Measurements from ENCODE around the gene ATP2B2. TPM values are rescaled to one million over a fixed set of nuclear protein-coding genes. Genes with fewer than 3 reads are reported as not detected.

The ATP2B2 gene
- total RNA-seq, 1 donor from 2014 or later, result 0.24 TPM

DNA sequence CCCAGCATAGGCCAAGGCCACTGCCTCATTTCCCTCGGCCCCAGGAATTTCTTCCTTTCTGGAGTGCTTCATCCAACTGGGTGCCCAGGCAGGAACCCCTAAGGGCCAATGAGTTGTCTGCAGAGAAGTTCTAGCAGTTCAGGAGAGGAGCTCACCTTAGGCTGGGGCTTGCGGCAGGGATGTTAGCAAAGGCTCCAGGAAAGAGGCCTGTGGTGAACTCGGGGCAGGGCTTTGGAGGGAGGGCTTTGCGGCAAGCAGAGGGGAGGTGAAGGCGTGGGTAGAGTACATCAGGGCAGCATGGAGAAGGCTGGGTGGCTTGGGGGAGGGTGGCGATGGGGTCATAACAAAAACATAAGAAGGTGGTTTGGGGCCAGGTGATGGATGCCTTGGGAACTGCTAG lies 213.7 kb downstream of the ATP2B2 start:
- no peak for ATAC-seq

GRCh38 chr3:10290481-10291176 lies 214.8 kb downstream of the ATP2B2 start:
- no peak for ATAC-seq

DNA sequence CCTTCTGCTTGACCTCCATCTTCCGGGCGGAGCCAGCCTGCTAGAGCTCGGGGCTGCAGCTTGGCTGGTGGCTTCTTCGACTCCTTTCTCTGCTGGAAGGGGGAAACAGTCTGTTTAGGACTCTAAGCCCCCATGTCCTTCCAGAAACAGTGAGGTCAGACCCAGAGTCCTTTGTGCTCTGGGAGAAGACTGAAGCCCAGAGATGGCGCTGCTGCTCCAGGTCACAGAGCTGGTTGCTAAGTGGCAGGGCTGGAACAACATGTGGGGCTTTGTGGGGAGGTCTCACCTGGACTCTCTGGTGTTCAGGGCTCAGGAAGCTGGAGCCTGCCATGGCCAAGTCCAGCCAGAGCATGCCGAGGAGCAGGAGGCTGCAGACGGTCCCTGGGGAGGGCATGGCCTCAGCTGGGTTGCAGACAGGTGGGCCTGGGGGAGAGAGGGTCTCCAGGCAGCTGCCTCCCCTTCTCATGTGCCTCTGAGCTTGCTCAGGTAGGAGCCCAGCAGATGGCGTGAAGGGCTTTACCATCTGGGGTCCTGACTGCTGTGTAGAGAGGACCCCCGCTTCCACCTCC lies 215.5 kb downstream of the ATP2B2 start:
- no peak for ATAC-seq

GRCh38 chr3:10289077-10289476 lies 216.3 kb downstream of the ATP2B2 start:
- ATAC-seq, result no peak

GRCh38 chr3:10288575-10288960 lies 216.8 kb downstream of the ATP2B2 start:
- no peak for ATAC-seq

DNA sequence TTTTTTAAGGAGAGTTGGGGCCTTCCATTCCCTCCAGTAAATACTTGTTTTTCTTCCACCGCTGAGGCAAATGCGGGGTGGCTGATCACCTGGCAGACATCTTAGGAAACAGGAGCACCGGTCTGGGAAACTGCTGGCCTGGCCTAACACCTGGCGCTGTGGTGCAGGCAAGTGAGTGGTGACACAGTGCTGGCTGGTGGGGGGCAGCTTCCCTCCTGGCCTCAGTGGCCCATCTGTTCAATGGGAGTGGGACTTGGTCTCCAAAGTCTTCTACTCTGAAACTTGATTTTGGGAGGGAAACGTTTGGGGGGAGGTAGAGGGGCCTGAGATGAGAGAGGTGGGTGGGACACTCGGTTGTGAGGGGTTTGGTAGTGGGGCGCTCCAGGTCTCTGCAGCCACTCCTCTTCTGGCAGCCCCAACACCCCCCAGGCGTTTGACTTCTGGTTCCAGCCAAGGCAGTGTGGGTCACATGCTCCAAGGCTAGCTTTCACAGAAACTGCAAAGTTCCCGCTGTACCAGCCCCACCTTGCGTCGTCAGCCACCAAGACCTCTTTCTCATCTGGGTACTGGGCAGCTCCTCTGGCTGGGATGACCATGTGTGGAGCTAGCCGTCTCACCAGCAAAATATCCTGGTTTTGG lies 217.3 kb downstream of the ATP2B2 start:
- ATAC-seq, result no peak

- peak; percentile 14 for ATAC-seq
Observed at GRCh38 chr3:10286596-10287295, 218.6 kb downstream of the ATP2B2 start.

DNA sequence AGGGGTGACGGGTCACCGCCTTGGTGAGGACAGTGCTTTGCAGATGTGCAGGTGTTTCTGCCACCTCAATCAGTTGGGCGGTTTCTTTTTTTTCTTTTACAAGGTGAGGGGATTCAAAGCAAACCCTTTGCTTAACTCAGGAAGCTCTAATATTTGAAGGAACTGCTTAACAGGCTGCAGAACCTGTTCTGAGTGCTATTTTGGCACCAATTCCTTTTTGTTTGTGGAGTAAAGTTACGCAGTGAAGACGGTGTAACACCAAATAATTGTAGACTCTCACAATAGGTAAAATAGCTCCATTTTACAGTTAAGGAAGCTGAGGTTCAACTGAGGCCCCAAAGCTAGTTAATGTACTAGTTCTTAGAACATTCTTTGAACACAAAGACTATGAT lies 219.3 kb downstream of the ATP2B2 start:
- peak; percentile 3 for ATAC-seq

DNA sequence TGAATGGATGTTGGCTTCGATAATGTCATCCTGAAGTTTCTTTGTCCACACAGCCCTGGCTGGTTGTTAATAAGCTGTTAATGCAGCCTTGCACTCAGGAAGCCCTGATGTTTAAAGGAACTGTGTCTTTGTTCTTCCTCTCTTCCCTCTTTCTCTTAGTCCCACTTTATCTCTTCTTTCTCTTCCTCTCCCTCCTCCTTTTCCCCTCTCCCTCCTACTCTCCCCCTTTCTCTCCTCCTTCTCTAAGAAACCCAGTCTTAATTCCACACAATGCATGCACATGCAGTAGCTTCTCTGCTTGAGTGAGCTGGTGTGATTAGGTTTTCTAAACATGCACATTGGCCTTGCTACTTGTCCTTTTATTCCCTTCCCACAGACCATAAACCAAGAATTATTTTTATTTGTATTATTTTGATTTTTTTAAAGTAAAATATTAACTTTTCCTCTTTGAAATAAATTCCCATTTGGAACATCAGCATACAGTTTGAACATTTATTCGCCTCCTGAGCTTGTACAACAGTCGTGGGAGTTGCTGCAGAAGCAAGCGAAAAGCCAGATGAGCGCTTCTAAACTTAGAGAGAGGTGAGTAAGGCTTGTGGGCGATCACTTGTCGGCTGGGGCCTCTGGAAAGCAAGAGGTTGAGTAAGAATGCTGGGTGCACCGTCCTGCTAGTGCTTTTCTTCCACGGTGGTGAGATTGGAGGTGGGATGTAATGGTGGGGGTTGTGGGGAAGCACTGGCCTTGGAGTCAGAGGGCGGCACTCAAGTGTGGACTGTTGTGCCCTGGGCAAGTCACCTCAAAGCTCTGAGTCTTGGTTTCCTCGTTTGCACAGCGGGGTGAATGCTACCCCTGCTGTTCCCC lies 219.9 kb downstream of the ATP2B2 start:
- ATAC-seq, result no peak

GRCh38 chr3:10284496-10284895 lies 220.9 kb downstream of the ATP2B2 start:
- ATAC-seq, result no peak

GRCh38 chr3:10283638-10284037 lies 221.7 kb downstream of the ATP2B2 start:
- peak; percentile 57 for ATAC-seq

- ATAC-seq, result no peak
Observed at GRCh38 chr3:10281951-10282350, 223.4 kb downstream of the ATP2B2 start.

DNA sequence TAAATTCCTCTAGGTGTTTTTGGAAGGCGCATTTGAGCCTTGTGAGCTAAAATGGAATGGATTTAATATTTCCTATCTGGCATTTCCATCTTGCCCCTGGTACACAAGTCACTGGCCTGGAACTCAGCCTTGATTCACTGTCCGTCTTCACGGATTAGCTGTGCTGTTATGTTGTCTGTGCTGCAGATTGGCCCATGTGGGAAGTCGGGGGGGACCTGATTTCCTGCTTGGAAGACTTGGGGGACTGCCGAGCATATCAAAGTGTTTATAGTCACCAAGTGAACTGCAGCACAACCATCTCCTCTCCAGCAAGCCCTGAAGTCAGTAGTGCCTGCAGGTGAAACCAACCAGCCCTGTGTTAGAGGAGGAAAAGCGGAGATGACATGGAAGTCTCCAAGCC lies 224.8 kb downstream of the ATP2B2 start:
- ATAC-seq, result no peak

DNA sequence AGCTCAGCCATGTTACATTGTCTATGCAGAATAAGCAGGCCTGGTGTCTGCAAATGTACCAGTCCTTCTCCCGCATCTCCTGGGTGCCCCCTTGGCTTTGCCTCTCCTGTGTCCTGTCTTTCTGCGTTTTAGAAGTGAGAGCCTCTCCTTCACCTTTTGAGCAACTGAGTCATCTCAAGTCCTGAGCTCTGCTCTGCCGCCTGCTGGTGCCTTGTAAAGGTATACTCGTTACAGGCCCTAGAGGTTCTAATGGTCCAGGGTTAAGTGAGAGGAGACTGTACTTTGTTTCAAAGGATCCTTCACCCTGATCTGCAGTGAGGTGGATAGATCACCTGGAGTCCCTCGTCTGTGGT lies 225.2 kb downstream of the ATP2B2 start:
- ATAC-seq, result peak; percentile 30

GRCh38 chr3:10279384-10280176 lies 225.8 kb downstream of the ATP2B2 start:
- ATAC-seq, result no peak

GRCh38 chr3:10278501-10278900 lies 226.9 kb downstream of the ATP2B2 start:
- no peak for ATAC-seq

DNA sequence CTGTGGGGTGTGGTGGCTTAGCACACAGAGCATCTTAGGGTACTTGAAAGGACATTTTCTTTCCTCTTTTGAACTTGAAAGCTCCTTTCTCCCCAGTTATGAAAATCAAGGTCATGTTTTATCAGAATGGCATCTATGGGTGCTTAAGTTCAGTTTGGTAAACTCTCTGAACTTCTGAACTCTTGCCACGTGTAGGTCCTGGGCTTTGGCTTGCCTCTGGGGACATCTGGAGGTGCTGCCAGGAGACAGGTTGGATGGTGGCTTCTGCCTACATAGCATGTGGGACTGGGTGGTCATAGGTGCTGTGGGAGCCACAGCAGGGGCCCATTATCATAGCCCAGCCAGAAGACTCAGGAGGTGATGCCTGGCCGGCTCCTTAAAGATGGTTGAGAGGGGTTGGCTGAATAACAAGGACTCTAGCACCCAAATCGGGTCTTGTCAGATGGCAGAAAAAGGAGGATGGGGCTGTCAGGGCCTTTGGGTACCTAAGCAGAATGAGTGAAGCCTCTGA lies 228.2 kb downstream of the ATP2B2 start:
- ATAC-seq, result no peak

DNA sequence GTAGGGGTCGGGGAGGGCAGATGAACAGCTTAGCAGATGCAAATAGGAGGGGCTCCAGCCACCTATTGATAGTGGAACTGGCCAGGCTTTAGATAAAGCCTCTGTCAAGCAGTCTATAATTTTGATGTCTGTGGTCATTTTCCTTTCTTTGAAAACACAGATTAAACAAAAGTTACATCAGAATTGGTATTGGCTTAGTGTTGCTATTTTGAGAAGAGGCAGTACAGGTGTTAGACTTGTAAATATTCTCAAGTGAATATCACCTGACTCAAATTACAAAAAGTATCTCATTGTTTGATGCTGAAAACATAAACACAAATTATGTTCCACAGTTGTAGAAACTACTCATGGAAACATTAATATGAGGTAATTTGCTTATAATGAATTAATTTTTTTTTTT lies 230.8 kb downstream of the ATP2B2 start:
- no peak for ATAC-seq

Measured in esophagus mucosa (tissue), 1 donor.